ENCODE results near the gene PROM1. TPM values are rescaled to one million over a fixed set of nuclear protein-coding genes. Genes with fewer than 3 reads are reported as not detected.

PROM1 gene
- total and polyA plus RNA-seq, 2 of the 8 experiments (the other 6 are each of a cell fraction or from before 2014, with no cell fraction given): 36.0 to 59.7 TPM

- Histone ChIP-seq H2BK15ac (ENCODE audit: low read length) (no peak overlapping the region), H4K20me1 (replicated peaks in 1 of 2; ENCODE audit: control insufficient read depth in 1 of 2, insufficient read depth in 2 of 2, low read length in 2 of 2) (peaks cover 0 to 1% of the 10 kb centered on the region in 2 experiments), H3K23me2 (ENCODE audit: low read depth, low read length) (no peaks in the 10 kb centered on the region; the same call in 1 of the 2 replicates), H3K79me2 (ENCODE audit: control insufficient read depth in 1 of 2, insufficient read depth in 2 of 2, low read length in 2 of 2) (no peaks in the 10 kb centered on the region), H3K4me1 (replicated peaks in 1 of 4; ENCODE audit: control insufficient read depth in 3 of 4, insufficient read depth in 4 of 4, low read length in 3 of 4) (no peaks in the 10 kb centered on the region), H4K8ac (ENCODE audit: extremely low read depth, insufficient read depth, low read length) (no peak overlapping the region), H2BK120ac (replicated peaks; ENCODE audit: low read depth, low read length) (no peak overlapping the region), H3K79me1 (ENCODE audit: low read depth, low read length) (no peaks in the 10 kb centered on the region), H3K9me3 (ENCODE audit: insufficient read depth in 2 of 2, low read depth in 1 of 2, low read length in 1 of 2) (0 out of 4 replicates have a peak, but pooled peaks cover 2 to 4% of the 10 kb centered on the region in 2 experiments), H2BK12ac (ENCODE audit: low read depth, low read length) (no peak overlapping the region), H3K4ac (replicated peaks; ENCODE audit: insufficient read length, low read depth, low read length) (no peak overlapping the region), H3K14ac (ENCODE audit: insufficient read length) (no peak overlapping the region), H3K36me3 (ENCODE audit: control insufficient read depth in 2 of 4, insufficient read depth in 4 of 4, low read length in 3 of 4) (peaks cover 20 to 90% (median 66%) of the 10 kb centered on the region in 4 experiments), H3K27me3 (replicated peaks in 1 of 4; ENCODE audit: control insufficient read depth in 3 of 4, extremely low read depth in 1 of 4, insufficient read depth in 3 of 4, low read length in 3 of 4) (no peaks in the 10 kb centered on the region), H3K27ac (ENCODE audit: low read depth, low read length) (no peak overlapping the region), H3K18ac (ENCODE audit: extremely low read depth, low read length) (no peak overlapping the region), H3K4me3 (ENCODE audit: extremely low read depth in 1 of 4, insufficient read depth in 2 of 4, low read depth in 3 of 4, low read length in 4 of 4) (no peak overlapping the region), H3K9ac (replicated peaks in 1 of 4; ENCODE audit: extremely low read depth in 1 of 4, low read depth in 3 of 4, low read length in 3 of 4) (no peak overlapping the region), H2AFZ (ENCODE audit: low read length) (no peak overlapping the region), H2AK5ac (ENCODE audit: low read depth, low read length) (no peak overlapping the region), H3K23ac (ENCODE audit: insufficient read length) (no peak overlapping the region), H2BK20ac (ENCODE audit: low read length) (no peak overlapping the region), H3K4me2 (ENCODE audit: insufficient read depth in 1 of 2, low read depth in 2 of 2, low read length in 2 of 2) (no peak overlapping the region), H3K56ac (replicated peaks; ENCODE audit: insufficient read length, low read depth, low read length) (no peak overlapping the region), H4K5ac (ENCODE audit: insufficient read length, low read depth, low read length) (no peak overlapping the region), H4K91ac (replicated peaks; ENCODE audit: insufficient read length, low read length) (no peak overlapping the region), H2BK5ac (ENCODE audit: low read depth, low read length) (no peak overlapping the region)
- FAIRE-seq (no peak), DNase-seq (ENCODE audit: low read depth in 1 of 2, low spot score in 2 of 2) (no peak)
- ChIA-PET POLR2A (ENCODE audit: partially characterized antibody) (no interaction called here), CTCF (ENCODE audit: partially characterized antibody) (interaction anchor here (0.9 to 1.2 kb wide), 2 partner anchors 13 to 105 kb away, joined by 3 to 4 read pairs; no protein-coding TSS in a partner anchor)
- WGBS, 2 experiments (ENCODE audit: extremely low coverage in 1 of 2, insufficient coverage in 1 of 2, insufficient read length in 1 of 2, insufficient replicate concordance in 2 of 2, low coverage in 1 of 2, low lambda C conversion rate in 2 of 2, missing lambda C conversion rate in 1 of 2): 100% methylated on average over 1 of the region's 1 CpG; no CpG with 5 or more reads in 1 of the 2 experiments
- TF ChIP-seq TAF1 (IDR thresholded peaks at IDR 0.05; ENCODE audit: low read depth, low read length) (no peak), CEBPB (IDR thresholded peaks at IDR 0.05; ENCODE audit: low read depth, low read length) (no peak), ATF3 (IDR thresholded peaks at IDR 0.05; ENCODE audit: insufficient read depth, low read depth, low read length) (no peak), POLR2A (IDR thresholded peaks at IDR 0.05; ENCODE audit: control extremely low read depth in 1 of 2, low read depth in 2 of 2, low read length in 2 of 2) (no peak), EZH2 (IDR thresholded peaks at IDR 0.05; ENCODE audit: low read depth, low read length, severe bottlenecking) (no peak), BCL11A (IDR thresholded peaks at IDR 0.05; ENCODE audit: low read depth in 2 of 2, low read length in 2 of 2) (no peak), POLR2AphosphoS5 (IDR thresholded peaks at IDR 0.05; ENCODE audit: low read depth, low read length) (no peak), NANOG (IDR thresholded peaks at IDR 0.05; ENCODE audit: insufficient read depth, low read depth, low read length, poor library complexity, severe bottlenecking) (no peak), KDM5A (IDR thresholded peaks at IDR 0.05; ENCODE audit: low read length) (no peak), KDM1A (IDR thresholded peaks at IDR 0.05; ENCODE audit: borderline replicate concordance, low read length) (no peak), JUN (IDR thresholded peaks at IDR 0.05; ENCODE audit: low read depth, low read length) (no peak), SRF (IDR thresholded peaks at IDR 0.05; ENCODE audit: low read depth, low read length) (no peak), BACH1 (IDR thresholded peaks at IDR 0.05; ENCODE audit: low read length) (no peak), SIRT6 (IDR thresholded peaks at IDR 0.05; ENCODE audit: low read length) (no peak), NRF1 (IDR thresholded peaks at IDR 0.05; ENCODE audit: low read depth, low read length) (no peak), SIX5 (IDR thresholded peaks at IDR 0.05; ENCODE audit: low read depth, low read length) (no peak)
Observed at GRCh38 chr4:15988222-15988621, 95.6 kb downstream of the PROM1 start.

Measured in H1 (cell line).